PC-9 (cell line): ENCODE results near the gene NCOA3. TPM values are rescaled to one million over a fixed set of nuclear protein-coding genes. Genes with fewer than 3 reads are reported as not detected.
"Not testable (repeated sequence)": the region's sequence is repeated elsewhere in the genome, so short reads cannot be mapped to it uniquely, and the experiment has no call there.

Experiments used
- BruUV-seq: library from RNA; stranded (reverse); fragments of 400-500 nt; replicated peaks from 2 replicates; lab custom pipeline; 2021; lab: Mats Ljungman, UMichigan
- CTCF ChIA-PET: fragments of 300-600 bp; sonication (Branson Sonifier 250); formaldehyde crosslinking; loops from one replicate; lab custom pipeline; 2022; ENCODE audit warnings: antibody characterized with exemption; lab: Charles Lee
- POLR2A ChIA-PET: fragments of 300-600 bp; sonication (Branson Sonifier 250); formaldehyde crosslinking; loops from one replicate; lab custom pipeline; 2022; ENCODE audit warnings: antibody characterized with exemption; ENCODE audit not compliant: unreplicated experiment; lab: Charles Lee
- DNase-seq, 2 experiments: peaks; one replicate each; pipeline versions ENCODE4 v3.0.0 to v3.0.0-alpha.2; 2015 to 2022; ENCODE audit warnings: mixed read lengths in 1 of 2
- H2AFZ ChIP-seq: fragments of 200-600 bp; sonication (generic); 2 replicates; pipeline ENCODE4 v1.8.1; 2017; ENCODE audit warnings: antibody characterized with exemption
- H3F3A ChIP-seq: fragments of 200-600 bp; sonication (generic); 2 replicates; pipeline ENCODE4 v1.8.1; 2017; ENCODE audit warnings: antibody characterized with exemption, mild to moderate bottlenecking, low read depth; ENCODE audit not compliant: insufficient read depth
- H3K27ac ChIP-seq: fragments of 200-600 bp; sonication (generic); 2 replicates; pipeline ENCODE4 v1.6.1; 2016; ENCODE audit warnings: mixed run types
- H3K27me3 ChIP-seq: fragments of 200-600 bp; sonication (generic); 2 replicates; pipeline ENCODE4 v1.6.1; 2016; ENCODE audit warnings: low read depth, mixed run types; ENCODE audit not compliant: insufficient read depth
- H3K36me3 ChIP-seq: fragments of 200-600 bp; sonication (generic); 2 replicates; pipeline ENCODE4 v1.6.1; 2016; ENCODE audit warnings: low read depth, mixed run types
- H3K4me1 ChIP-seq: fragments of 200-600 bp; sonication (generic); replicated peaks from 2 replicates; pipeline ENCODE4 v1.6.1; 2016; ENCODE audit warnings: mixed run types; ENCODE audit not compliant: insufficient read depth
- H3K4me2 ChIP-seq: fragments of 200-600 bp; sonication (generic); 2 replicates; pipeline ENCODE4 v1.6.1; 2017; ENCODE audit warnings: mixed run types
- H3K4me3 ChIP-seq: fragments of 200-600 bp; sonication (generic); 2 replicates; pipeline ENCODE4 v1.6.1; 2016; ENCODE audit warnings: mixed run types
- H3K79me2 ChIP-seq: fragments of 200-600 bp; sonication (generic); 2 replicates; pipeline ENCODE4 v1.6.1; 2017; ENCODE audit warnings: low read depth, mixed run types
- H3K9me2 ChIP-seq: fragments of 200-600 bp; sonication (generic); 2 replicates; pipeline ENCODE4 v1.8.1; 2017; ENCODE audit warnings: mild to moderate bottlenecking; ENCODE audit not compliant: insufficient read depth
- H3K9me3 ChIP-seq: fragments of 200-600 bp; sonication (generic); 2 replicates; pipeline ENCODE4 v1.8.1; 2016; ENCODE audit warnings: low read depth; ENCODE audit not compliant: insufficient read depth
- H4K20me1 ChIP-seq: fragments of 200-600 bp; sonication (generic); 2 replicates; pipeline ENCODE4 v1.8.1; 2017; ENCODE audit not compliant: insufficient read depth
- CTCF ChIP-seq: fragments of 200-600 bp; sonication (generic); conservative IDR thresholded peaks from 2 replicates; pipeline ENCODE4 v1.6.1; 2017; ENCODE audit warnings: mixed run types, antibody characterized with exemption, mild to moderate bottlenecking, moderate library complexity
- EZH2 ChIP-seq: fragments of 200-600 bp; sonication (generic); IDR thresholded peaks from 2 replicates; pipeline ENCODE4 v1.8.0; 2017; ENCODE audit warnings: antibody characterized with exemption, low read depth
- intact Hi-C: fragments of 100-400 bp; cut with micrococcal nuclease; formaldehyde crosslinking; loops from one replicate; pipeline ENCODE4 v1.10.0; 2022; ENCODE audit not compliant: unreplicated experiment
- total RNA-seq: library from RNA; stranded (reverse); gene quantifications from 2 replicates; pipeline ENCODE4 v1.2.3, GENCODE V29; 2021

The NCOA3 gene
- total RNA-seq, 1 experiment from 2014 or later = 78.0 TPM

- Histone ChIP-seq H4K20me1 (no peaks in the 10 kb centered on the region), H3K79me2 (no peaks in the 10 kb centered on the region), H3F3A (peaks cover 57% of the 10 kb centered on the region), H3K4me1 (peaks cover 52% of the 10 kb centered on the region), H2AFZ (no peak overlapping the region), H3K4me3 (no peak overlapping the region), H3K27me3 (no peaks in the 10 kb centered on the region), H3K36me3 (no peaks in the 10 kb centered on the region), H3K4me2 (no peak overlapping the region), H3K9me3 (no peaks in the 10 kb centered on the region), H3K27ac (no peak overlapping the region), H3K9me2 (no peaks in the 10 kb centered on the region)
- no peak for DNase-seq
- CTCF ChIA-PET = interaction anchor here (0.5 to 0.7 kb wide), 2 partner anchors 34 to 162 kb away, joined by 3 read pairs; no protein-coding TSS in a partner anchor
- no peak for TF ChIP-seq EZH2
- TF ChIP-seq CTCF = no peak
- intact Hi-C loops = no loop called here
- BruUV-seq = no TSS peak
- POLR2A ChIA-PET = interaction anchor here (0.6 kb wide), 3 partner anchors 34 to 200 kb away, joined by 3 to 8 read pairs (median 3); no protein-coding TSS in a partner anchor
These were observed 42.2 kb upstream of the NCOA3 start for GRCh38 chr20:47459344-47460073.

- intact Hi-C loops, H2AFZ ChIP-seq, H3K36me3 ChIP-seq, H3K79me2 ChIP-seq, POLR2A ChIA-PET, H3K9me3 ChIP-seq, H3K27ac ChIP-seq, H4K20me1 ChIP-seq, BruUV-seq, H3K9me2 ChIP-seq, H3K27me3 ChIP-seq, H3K4me2 ChIP-seq, CTCF ChIA-PET, DNase-seq, H3K4me3 ChIP-seq: not testable (repeated sequence)
- Histone ChIP-seq H3K4me1 (peaks cover 52% of the 10 kb centered on the region), H3F3A (peaks cover 57% of the 10 kb centered on the region)
These were observed 41.0 kb upstream of the NCOA3 start for GRCh38 chr20:47460761-47461112.

GRCh38 chr20:47461120-47461685 is 40.5 kb upstream of the NCOA3 start:
- Histone ChIP-seq H4K20me1 (no peaks in the 10 kb centered on the region), H2AFZ (no peak overlapping the region), H3K4me2 (no peak overlapping the region), H3K27ac (no peak overlapping the region), H3K4me1 (peaks cover 52% of the 10 kb centered on the region), H3K9me2 (no peaks in the 10 kb centered on the region), H3F3A (peaks cover 57% of the 10 kb centered on the region), H3K36me3 (no peaks in the 10 kb centered on the region), H3K79me2 (no peaks in the 10 kb centered on the region), H3K9me3 (no peaks in the 10 kb centered on the region), H3K27me3 (no peaks in the 10 kb centered on the region), H3K4me3 (no peak overlapping the region)
- DNase-seq = no peak
- TF ChIP-seq CTCF = no peak
- TF ChIP-seq EZH2 = no peak
- intact Hi-C loops = no loop called here
- ChIA-PET CTCF (interaction anchor here (0.5 kb wide), 1 partner anchor 80 kb away, joined by 7 read pairs; no protein-coding TSS in a partner anchor), POLR2A (no interaction called here)
- no TSS peak for BruUV-seq

GRCh38 chr20:47461906-47462305 is 39.8 kb upstream of the NCOA3 start:
- H3K4me1 ChIP-seq = peaks cover 46% of the 10 kb centered on the region
- H3K79me2 ChIP-seq, H3K36me3 ChIP-seq, intact Hi-C loops, H2AFZ ChIP-seq, BruUV-seq, CTCF ChIA-PET, H3K27me3 ChIP-seq, DNase-seq, H3K9me2 ChIP-seq, H3K27ac ChIP-seq, H4K20me1 ChIP-seq, H3K9me3 ChIP-seq, H3K4me2 ChIP-seq, H3K4me3 ChIP-seq, POLR2A ChIA-PET: not testable (repeated sequence)
- H3F3A ChIP-seq = peaks cover 51% of the 10 kb centered on the region
